Fibroblast of the conjunctiva (primary cell): ENCODE results near the gene SLC8A3.
A peak's percentile ranks its signal among the peaks of the same experiment; 100 is the strongest.

ENCODE experiments used
- DNase-seq: peaks from one replicate; pipeline ENCODE4 v3.0.0-alpha.2; 2010; ENCODE audit warnings: low read depth

SLC8A3 gene

GRCh38 chr14:70118064-70118463 lies 70.7 kb downstream of the SLC8A3 start:
- DNase-seq = no peak

- no peak for DNase-seq
These were observed 72.5 kb downstream of the SLC8A3 start for GRCh38 chr14:70116278-70116677.

- DNase-seq = no peak
These were observed 74.1 kb downstream of the SLC8A3 start for GRCh38 chr14:70114621-70115156.

GRCh38 chr14:70113211-70113610 lies 75.5 kb downstream of the SLC8A3 start:
- no peak for DNase-seq

GRCh38 chr14:70108419-70108818 lies 80.3 kb downstream of the SLC8A3 start:
- no peak for DNase-seq

- no peak for DNase-seq
These were observed 81.4 kb downstream of the SLC8A3 start for GRCh38 chr14:70107309-70107708.

GRCh38 chr14:70100071-70100470 lies 88.7 kb downstream of the SLC8A3 start:
- DNase-seq = no peak

- DNase-seq = no peak
These were observed 90.4 kb downstream of the SLC8A3 start for GRCh38 chr14:70098250-70098809.

GRCh38 chr14:70097576-70098249 lies 91.0 kb downstream of the SLC8A3 start:
- DNase-seq = no peak

GRCh38 chr14:70096866-70097265 lies 91.9 kb downstream of the SLC8A3 start:
- no peak for DNase-seq

GRCh38 chr14:70094631-70095030 lies 94.1 kb downstream of the SLC8A3 start:
- no peak for DNase-seq

GRCh38 chr14:70094106-70094505 lies 94.6 kb downstream of the SLC8A3 start:
- no peak for DNase-seq

- no peak for DNase-seq
These were observed 95.6 kb downstream of the SLC8A3 start for GRCh38 chr14:70093156-70093555.

GRCh38 chr14:70087380-70087697 lies 101.4 kb downstream of the SLC8A3 start:
- DNase-seq = no peak

- DNase-seq = peak; percentile 18
These were observed 101.9 kb downstream of the SLC8A3 start for GRCh38 chr14:70086685-70087379.

- DNase-seq = no peak
These were observed 104.5 kb downstream of the SLC8A3 start for GRCh38 chr14:70084226-70084625.

GRCh38 chr14:70082394-70082793 lies 106.4 kb downstream of the SLC8A3 start:
- DNase-seq = no peak

GRCh38 chr14:70080076-70080475 lies 108.7 kb downstream of the SLC8A3 start:
- DNase-seq = no peak

GRCh38 chr14:70078329-70078728 lies 110.4 kb downstream of the SLC8A3 start:
- no peak for DNase-seq

- no peak for DNase-seq
These were observed 111.0 kb downstream of the SLC8A3 start for GRCh38 chr14:70077720-70078119.

GRCh38 chr14:70077005-70077404 lies 111.7 kb downstream of the SLC8A3 start:
- no peak for DNase-seq

- DNase-seq = peak; percentile 47
These were observed 114.7 kb downstream of the SLC8A3 start for GRCh38 chr14:70073924-70074566.

- DNase-seq = no peak
These were observed 119.6 kb downstream of the SLC8A3 start for GRCh38 chr14:70069186-70069585.
